CD4-positive, alpha-beta T cell treated with Interleukin-10 for 1 hour (primary cell): Measurements from ENCODE around the gene PCDHGA8.
"Not testable (repeated sequence)": the region's sequence is repeated elsewhere in the genome, so short reads cannot be mapped to it uniquely, and the experiment has no call there.

Experiments
- DNase-seq: peaks from one replicate; pipeline ENCODE4 v3.0.0-alpha.2; 2020

PCDHGA8 gene

DNA sequence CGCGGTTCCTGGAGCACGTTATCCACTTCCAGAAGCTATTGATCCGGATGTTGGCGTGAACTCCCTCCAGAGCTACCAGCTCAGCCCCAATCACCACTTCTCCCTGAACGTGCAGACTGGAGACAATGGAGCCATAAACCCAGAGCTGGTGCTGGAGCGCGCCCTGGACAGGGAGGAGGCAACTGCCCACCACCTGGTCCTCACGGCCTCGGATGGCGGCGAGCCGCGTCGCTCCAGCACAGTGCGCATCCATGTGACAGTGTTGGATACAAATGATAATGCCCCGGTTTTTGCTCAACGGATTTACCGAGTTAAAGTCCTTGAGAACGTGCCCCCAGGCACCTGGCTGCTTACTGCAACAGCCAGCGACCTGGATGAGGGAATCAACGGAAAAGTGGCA lies 11.0 kb downstream of the PCDHGA8 start:
- no peak for DNase-seq

DNA sequence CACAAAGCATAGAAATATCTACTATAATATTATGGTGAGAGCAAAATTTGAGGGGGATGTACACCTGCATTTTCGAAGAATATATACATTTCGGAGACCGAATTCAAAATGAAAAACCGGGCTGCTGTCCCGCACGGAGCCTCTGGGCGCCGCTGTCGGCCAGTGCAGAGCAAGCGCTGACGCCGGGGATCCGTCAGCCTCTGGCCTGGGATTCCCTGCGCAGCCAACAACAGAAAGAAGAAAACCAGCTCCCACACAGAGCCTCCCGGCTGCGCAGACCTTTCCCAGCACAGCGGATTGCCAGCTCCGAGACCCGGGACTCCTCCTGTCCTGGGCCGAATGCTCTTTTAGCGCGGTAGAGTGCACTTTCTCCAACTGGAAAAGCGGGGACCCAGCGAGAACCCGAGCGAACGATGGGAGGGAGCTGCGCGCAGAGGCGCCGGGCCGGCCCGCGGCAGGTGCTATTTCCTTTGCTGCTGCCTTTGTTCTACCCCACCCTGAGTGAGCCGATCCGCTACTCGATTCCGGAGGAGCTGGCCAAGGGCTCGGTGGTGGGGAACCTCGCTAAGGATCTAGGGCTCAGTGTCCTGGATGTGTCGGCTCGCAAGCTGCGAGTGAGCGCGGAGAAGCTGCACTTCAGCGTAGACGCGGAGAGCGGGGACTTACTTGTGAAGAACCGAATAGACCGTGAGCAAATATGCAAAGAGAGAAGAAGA lies 15.5 kb downstream of the PCDHGA8 start, which contains the start of gene PCDHGB6:
TSS of gene PCDHGB6 (plus strand) at position 232 of the 716 bp plus-strand sequence. CDS start at position 414, 182 bp downstream.
- peak; percentile 50 for DNase-seq

DNA sequence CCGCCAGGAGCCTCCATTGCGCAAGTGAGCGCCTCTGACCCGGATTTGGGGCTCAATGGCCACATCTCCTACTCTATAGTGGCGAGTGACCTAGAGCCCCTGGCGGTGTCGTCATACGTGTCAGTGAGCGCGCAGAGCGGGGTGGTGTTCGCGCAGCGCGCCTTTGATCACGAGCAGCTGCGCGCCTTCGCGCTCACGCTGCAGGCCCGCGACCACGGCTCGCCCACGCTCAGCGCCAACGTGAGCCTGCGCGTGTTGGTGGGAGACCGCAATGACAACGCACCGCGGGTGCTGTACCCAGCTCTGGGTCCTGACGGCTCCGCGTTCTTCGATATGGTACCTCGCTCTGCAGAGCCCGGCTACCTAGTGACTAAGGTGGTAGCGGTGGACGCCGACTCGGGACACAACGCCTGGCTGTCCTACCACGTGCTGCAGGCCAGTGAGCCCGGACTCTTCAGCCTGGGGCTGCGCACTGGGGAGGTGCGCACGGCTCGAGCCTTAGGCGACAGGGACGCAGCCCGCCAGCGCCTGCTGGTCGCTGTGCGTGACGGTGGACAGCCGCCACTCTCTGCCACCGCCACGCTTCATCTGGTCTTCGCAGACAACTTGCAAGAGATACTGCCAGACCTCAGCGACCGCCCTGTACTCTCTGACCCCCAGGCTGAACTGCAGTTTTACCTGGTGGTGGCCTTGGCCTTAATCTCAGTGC lies 17.3 kb downstream of the PCDHGA8 start:
- DNase-seq: no peak

DNA sequence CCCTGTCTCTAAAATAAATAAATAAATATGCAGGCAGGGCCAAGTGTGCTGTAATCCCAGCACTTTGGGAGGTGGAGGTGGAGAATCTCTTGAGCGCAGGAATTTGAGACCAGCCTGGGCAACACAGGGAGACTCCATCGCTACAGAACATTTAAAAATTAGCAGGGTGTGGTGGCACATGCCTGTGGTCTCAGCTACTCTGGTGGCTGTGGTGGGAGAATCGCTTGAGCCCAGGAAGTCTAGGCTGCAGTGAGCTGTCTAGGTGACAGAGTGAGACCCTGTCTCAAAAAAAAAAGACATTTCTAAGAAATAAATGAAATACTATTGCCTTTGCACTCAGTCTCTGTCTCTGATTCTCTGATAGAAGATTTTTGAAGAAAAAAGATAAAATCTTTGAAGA lies 19.1 kb downstream of the PCDHGA8 start:
- DNase-seq: no peak

GRCh38 chr5:141412854-141413539 lies 20.6 kb downstream of the PCDHGA8 start, which contains the start of gene PCDHGA10:
TSS of gene PCDHGA10 (plus strand) at chr5:141412987. CDS start at chr5:141413176, 189 bp downstream.
- DNase-seq: peak; percentile 67

- no peak for DNase-seq
Observed at GRCh38 chr5:141413540-141414069, 21.2 kb downstream of the PCDHGA8 start.

GRCh38 chr5:141414548-141415274 lies 22.3 kb downstream of the PCDHGA8 start:
- not testable (repeated sequence) for DNase-seq

DNA sequence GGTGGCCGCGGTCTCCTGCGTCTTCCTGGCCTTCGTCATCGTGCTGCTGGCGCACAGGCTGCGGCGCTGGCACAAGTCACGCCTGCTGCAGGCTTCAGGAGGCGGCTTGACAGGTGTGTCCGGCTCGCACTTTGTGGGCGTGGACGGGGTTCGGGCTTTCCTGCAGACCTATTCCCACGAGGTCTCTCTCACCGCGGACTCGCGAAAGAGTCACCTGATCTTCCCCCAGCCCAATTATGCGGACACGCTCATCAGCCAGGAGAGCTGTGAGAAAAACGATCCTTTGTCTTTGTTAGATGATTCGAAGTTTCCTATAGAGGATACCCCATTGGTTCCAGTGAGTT lies 22.8 kb downstream of the PCDHGA8 start:
- DNase-seq: not testable (repeated sequence)

- DNase-seq: peak; percentile 46
Observed at GRCh38 chr5:141417494-141418172, 25.2 kb downstream of the PCDHGA8 start, which contains the start of gene PCDHGB7. TSS of gene PCDHGB7 (plus strand) at chr5:141417677. CDS start at chr5:141417860, 183 bp downstream.

DNA sequence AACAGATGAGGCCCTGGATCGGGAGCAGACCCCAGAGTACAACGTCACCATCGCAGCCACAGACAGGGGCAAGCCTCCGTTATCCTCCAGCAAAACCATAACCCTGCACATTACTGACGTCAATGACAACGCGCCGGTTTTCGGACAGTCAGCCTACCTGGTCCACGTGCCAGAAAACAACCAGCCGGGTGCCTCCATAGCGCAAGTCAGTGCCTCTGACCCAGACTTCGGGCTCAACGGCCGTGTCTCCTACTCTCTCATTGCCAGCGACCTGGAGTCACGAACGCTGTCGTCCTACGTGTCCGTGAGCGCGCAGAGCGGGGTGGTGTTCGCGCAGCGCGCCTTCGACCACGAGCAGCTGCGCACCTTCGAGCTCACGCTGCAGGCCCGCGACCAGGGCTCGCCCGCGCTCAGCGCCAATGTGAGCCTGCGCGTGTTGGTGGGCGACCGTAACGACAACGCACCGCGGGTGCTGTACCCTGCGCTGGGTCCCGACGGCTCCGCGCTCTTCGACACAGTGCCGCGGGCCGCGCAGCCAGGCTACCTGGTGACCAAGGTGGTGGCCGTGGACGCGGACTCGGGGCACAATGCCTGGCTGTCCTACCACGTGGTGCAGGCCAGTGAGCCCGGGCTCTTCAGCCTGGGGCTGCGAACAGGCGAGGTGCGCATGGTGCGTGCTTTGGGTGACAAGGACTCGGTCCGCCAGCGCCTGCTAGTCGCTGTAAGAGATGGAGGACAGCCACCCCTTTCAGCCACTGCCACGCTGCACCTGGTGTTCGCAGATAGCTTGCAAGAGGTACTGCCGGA lies 26.8 kb downstream of the PCDHGA8 start:
- DNase-seq: no peak

DNA sequence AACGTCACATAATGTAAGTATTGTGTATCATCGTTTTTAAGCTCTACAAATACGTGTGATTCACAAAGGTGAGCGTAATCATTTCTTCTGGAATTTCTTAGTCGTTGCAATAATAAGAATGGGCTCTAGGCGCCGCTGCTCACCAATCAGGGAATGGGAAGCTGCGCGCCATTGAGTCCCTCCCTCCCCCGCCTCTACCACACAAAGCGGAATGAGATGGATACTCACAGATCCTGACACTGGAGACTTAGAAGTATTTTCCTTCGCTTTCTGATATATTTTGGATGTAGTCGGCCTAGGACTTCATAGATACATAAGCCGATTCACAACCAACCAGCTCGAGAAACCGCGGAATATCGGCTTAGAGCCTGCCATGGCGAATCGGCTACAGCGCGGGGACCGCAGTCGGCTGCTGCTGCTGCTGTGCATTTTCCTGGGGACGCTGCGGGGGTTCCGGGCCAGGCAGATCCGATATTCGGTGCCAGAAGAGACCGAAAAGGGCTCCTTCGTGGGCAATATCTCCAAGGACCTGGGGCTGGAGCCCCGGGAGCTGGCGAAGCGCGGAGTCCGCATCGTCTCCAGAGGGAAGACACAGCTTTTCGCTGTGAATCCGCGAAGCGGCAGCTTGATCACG lies 28.5 kb downstream of the PCDHGA8 start, which contains the start of gene PCDHGA11:
TSS of gene PCDHGA11 (plus strand) at position 197 of the 634 bp plus-strand sequence. CDS start at position 374, 177 bp downstream.
- DNase-seq: peak; percentile 52

GRCh38 chr5:141421489-141421855 lies 29.0 kb downstream of the PCDHGA8 start:
- no peak for DNase-seq

GRCh38 chr5:141422742-141423291 lies 30.4 kb downstream of the PCDHGA8 start:
- no peak for DNase-seq

DNA sequence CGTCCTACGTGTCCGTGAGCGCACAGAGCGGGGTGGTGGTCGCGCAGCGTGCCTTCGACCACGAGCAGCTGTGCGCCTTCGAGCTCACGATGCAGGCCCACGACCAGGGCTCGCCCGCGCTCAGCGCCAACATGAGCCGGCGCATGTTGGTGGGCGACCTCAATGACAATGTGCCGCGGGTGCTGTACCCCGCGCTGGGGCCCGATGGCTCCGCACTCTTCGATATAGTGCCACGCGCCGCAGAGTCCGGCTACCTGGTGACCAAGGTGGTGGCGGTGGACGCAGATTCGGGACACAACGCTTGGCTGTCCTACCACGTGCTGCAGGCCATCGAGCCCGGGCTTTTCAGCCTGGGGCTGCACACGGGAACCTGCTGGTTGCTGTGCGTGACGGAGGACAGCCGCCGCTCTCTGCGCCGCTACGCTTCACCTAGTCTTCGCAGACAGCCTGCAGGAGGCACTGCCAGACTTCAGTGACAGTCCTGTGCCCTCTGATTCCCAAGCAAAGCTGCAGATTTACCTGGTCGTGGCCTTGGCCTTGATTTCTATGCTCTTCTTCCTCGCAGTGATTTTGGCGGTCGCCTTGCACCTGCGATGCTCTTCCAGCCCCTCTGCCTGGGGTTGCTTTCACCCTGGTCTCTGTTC lies 35.5 kb downstream of the PCDHGA8 start:
- DNase-seq: no peak

- DNase-seq: peak; percentile 19
Observed at GRCh38 chr5:141430332-141431113, 38.1 kb downstream of the PCDHGA8 start, which contains the start of gene PCDHGA12. TSS of gene PCDHGA12 (plus strand) at chr5:141430507. CDS start at chr5:141430760, 253 bp downstream.

DNA sequence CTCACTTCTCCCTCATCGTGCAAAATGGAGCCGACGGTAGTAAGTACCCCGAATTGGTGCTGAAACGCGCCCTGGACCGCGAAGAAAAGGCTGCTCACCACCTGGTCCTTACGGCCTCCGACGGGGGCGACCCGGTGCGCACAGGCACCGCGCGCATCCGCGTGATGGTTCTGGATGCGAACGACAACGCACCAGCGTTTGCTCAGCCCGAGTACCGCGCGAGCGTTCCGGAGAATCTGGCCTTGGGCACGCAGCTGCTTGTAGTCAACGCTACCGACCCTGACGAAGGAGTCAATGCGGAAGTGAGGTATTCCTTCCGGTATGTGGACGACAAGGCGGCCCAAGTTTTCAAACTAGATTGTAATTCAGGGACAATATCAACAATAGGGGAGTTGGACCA lies 38.9 kb downstream of the PCDHGA8 start:
- no peak for DNase-seq

- not testable (repeated sequence) for DNase-seq
Observed at GRCh38 chr5:141432308-141432707, 39.9 kb downstream of the PCDHGA8 start.

DNA sequence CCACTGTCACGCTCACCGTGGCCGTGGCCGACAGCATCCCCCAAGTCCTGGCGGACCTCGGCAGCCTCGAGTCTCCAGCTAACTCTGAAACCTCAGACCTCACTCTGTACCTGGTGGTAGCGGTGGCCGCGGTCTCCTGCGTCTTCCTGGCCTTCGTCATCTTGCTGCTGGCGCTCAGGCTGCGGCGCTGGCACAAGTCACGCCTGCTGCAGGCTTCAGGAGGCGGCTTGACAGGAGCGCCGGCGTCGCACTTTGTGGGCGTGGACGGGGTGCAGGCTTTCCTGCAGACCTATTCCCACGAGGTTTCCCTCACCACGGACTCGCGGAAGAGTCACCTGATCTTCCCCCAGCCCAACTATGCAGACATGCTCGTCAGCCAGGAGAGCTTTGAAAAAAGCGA lies 40.3 kb downstream of the PCDHGA8 start:
- not testable (repeated sequence) for DNase-seq

DNA sequence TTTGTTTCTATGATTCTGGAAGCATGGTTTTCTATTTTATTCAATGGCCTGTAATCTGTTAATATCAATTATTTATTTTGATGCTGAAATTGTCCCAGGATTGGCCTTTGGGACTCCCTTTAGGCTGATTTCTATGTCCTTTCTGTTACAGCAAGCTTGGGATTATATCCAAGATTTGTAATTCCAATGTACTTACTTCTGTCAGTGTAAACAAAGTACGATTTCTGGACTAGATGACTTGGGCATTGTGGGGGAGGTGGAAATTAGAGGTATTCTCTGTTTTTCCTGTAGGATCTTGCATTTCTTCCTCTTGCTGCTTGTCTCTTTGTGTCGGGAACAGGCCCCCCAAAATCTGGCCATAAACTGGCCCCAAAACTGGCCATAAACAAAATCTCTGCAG lies 41.6 kb downstream of the PCDHGA8 start:
- DNase-seq: no peak
